H1 (cell line): ENCODE data around the gene PARD3. TPM values are rescaled to one million over a fixed set of nuclear protein-coding genes. Genes with fewer than 3 reads are reported as not detected.

Source experiments
- CTCF ChIA-PET: fragments of 300-600 bp; sonication (Branson Sonifier 250); formaldehyde crosslinking; loops from one replicate; lab custom pipeline; 2021; ENCODE audit not compliant: partially characterized antibody; lab: Charles Lee
- POLR2A ChIA-PET: fragments of 300-600 bp; sonication (Branson Sonifier 250); formaldehyde crosslinking; loops from one replicate; lab custom pipeline; 2021; ENCODE audit warnings: inconsistent platforms; ENCODE audit not compliant: partially characterized antibody; lab: Charles Lee
- DNase-seq, 2 experiments: peaks; one replicate each; pipeline versions ENCODE4 v3.0.0 to v3.0.0-alpha.2; 2010 to 2022; ENCODE audit warnings: low spot score in 2 of 2, low read depth in 1 of 2, mixed read lengths in 1 of 2
- FAIRE-seq: peaks from 2 replicates; lab custom pipeline; 2011; peaks lifted over from hg19 to GRCh38; lab: Jason Lieb, UNC
- H2AFZ ChIP-seq: 2 replicates; pipeline ENCODE4 v1.8.1; 2012; ENCODE audit warnings: low read length, inconsistent platforms
- H2AK5ac ChIP-seq: 2 replicates; pipeline ENCODE4 v1.6.1; 2013; ENCODE audit warnings: low read depth, low read length
- H2BK120ac ChIP-seq: replicated peaks from 2 replicates; pipeline ENCODE3; 2013; ENCODE audit warnings: low read depth, low read length, inconsistent platforms
- H2BK12ac ChIP-seq: 2 replicates; pipeline ENCODE4 v1.6.1; 2013; ENCODE audit warnings: low read depth, low read length
- H2BK15ac ChIP-seq: 2 replicates; pipeline ENCODE4 v1.6.1; 2013; ENCODE audit warnings: low read length
- H2BK20ac ChIP-seq: 2 replicates; pipeline ENCODE4 v1.6.1; 2013; ENCODE audit warnings: low read length
- H2BK5ac ChIP-seq: 2 replicates; pipeline ENCODE4 v1.6.1; 2013; ENCODE audit warnings: low read depth, low read length
- H3K14ac ChIP-seq: 2 replicates; pipeline ENCODE4 v1.6.1; 2013; ENCODE audit warnings: inconsistent platforms; ENCODE audit not compliant: insufficient read length
- H3K18ac ChIP-seq: 2 replicates; pipeline ENCODE4 v1.6.1; 2013; ENCODE audit warnings: low read length; ENCODE audit errors: extremely low read depth
- H3K23ac ChIP-seq: 2 replicates; pipeline ENCODE4 v1.6.1; 2013; ENCODE audit warnings: inconsistent platforms; ENCODE audit not compliant: insufficient read length
- H3K23me2 ChIP-seq: 2 replicates; pipeline ENCODE4 v1.6.1; 2013; ENCODE audit warnings: low read depth, low read length
- H3K27ac ChIP-seq: 2 replicates; pipeline ENCODE4 v1.6.1; 2011; ENCODE audit warnings: low read depth, low read length, inconsistent platforms
- H3K27me3 ChIP-seq, 4 experiments: replicated peaks in 1 of 4; 1 replicate in 1 of 4; 2 replicates in 3 of 4; pipeline versions ENCODE4 v1.6.1 to v1.8.1; 2011 to 2013; ENCODE audit warnings: low read length in 3 of 4, mild to moderate bottlenecking in 3 of 4, inconsistent platforms in 2 of 4, mixed read lengths in 2 of 4, moderate library complexity in 1 of 4; ENCODE audit not compliant: control insufficient read depth in 3 of 4, insufficient read depth in 3 of 4; ENCODE audit errors: extremely low read depth in 1 of 4
- H3K36me3 ChIP-seq, 4 experiments: 2 replicates each; pipeline versions ENCODE4 v1.6.1 to v1.8.1; 2011 to 2013; ENCODE audit warnings: mild to moderate bottlenecking in 4 of 4, low read length in 3 of 4, moderate library complexity in 2 of 4, control low read depth in 1 of 4, inconsistent platforms in 1 of 4; ENCODE audit not compliant: insufficient read depth in 4 of 4, control insufficient read depth in 2 of 4
- H3K4ac ChIP-seq: replicated peaks from 2 replicates; pipeline ENCODE3; 2013; ENCODE audit warnings: low read length, low read depth, mixed read lengths, inconsistent platforms; ENCODE audit not compliant: insufficient read length
- H3K4me1 ChIP-seq, 4 experiments: replicated peaks in 1 of 4; 1 replicate in 1 of 4; 2 replicates in 3 of 4; pipeline versions ENCODE4 v1.6.1 to v1.8.1; 2011 to 2013; ENCODE audit warnings: low read length in 3 of 4, inconsistent platforms in 2 of 4, mixed read lengths in 1 of 4; ENCODE audit not compliant: insufficient read depth in 4 of 4, control insufficient read depth in 3 of 4
- H3K4me2 ChIP-seq, 2 experiments: 2 replicates each; pipeline versions ENCODE4 v1.6.1 to v1.8.1; 2011 to 2013; ENCODE audit warnings: low read depth in 2 of 2, low read length in 2 of 2, control low read depth in 1 of 2, inconsistent platforms in 1 of 2, mild to moderate bottlenecking in 1 of 2; ENCODE audit not compliant: insufficient read depth in 1 of 2
- H3K4me3 ChIP-seq, 4 experiments: fragments of 200-600, 300-600 bp in 1 of 4; sonication (generic), shearing (Covaris generic), sonication (Bioruptor Twin) in 1 of 4; 2 replicates each; pipeline versions ENCODE4 v1.5.1 to v1.8.1; 2011 to 2016; ENCODE audit warnings: low read length in 4 of 4, low read depth in 3 of 4, control low read depth in 2 of 4, inconsistent platforms in 2 of 4, mild to moderate bottlenecking in 2 of 4, mixed read lengths in 1 of 4, moderate library complexity in 1 of 4; ENCODE audit not compliant: insufficient read depth in 2 of 4; ENCODE audit errors: extremely low read depth in 1 of 4
- H3K56ac ChIP-seq: replicated peaks from 2 replicates; pipeline ENCODE3; 2013; ENCODE audit warnings: low read depth, mild to moderate bottlenecking, mixed read lengths, low read length, inconsistent platforms; ENCODE audit not compliant: insufficient read length
- H3K79me1 ChIP-seq: 2 replicates; pipeline ENCODE4 v1.6.1; 2013; ENCODE audit warnings: low read depth, low read length, control low read depth
- H3K79me2 ChIP-seq, 2 experiments: 2 replicates each; pipeline versions ENCODE4 v1.6.1 to v1.8.1; 2012 to 2013; ENCODE audit warnings: low read length in 2 of 2, mild to moderate bottlenecking in 2 of 2, inconsistent platforms in 1 of 2; ENCODE audit not compliant: insufficient read depth in 2 of 2, control insufficient read depth in 1 of 2
- H3K9ac ChIP-seq, 4 experiments: replicated peaks in 1 of 4; 1 replicate in 1 of 4; 2 replicates in 3 of 4; pipeline versions ENCODE4 v1.6.1 to v1.8.1; 2011 to 2013; ENCODE audit warnings: low read depth in 3 of 4, low read length in 3 of 4, control low read depth in 2 of 4, mild to moderate bottlenecking in 2 of 4, moderate library complexity in 2 of 4, inconsistent platforms in 1 of 4; ENCODE audit errors: extremely low read depth in 1 of 4
- H3K9me3 ChIP-seq, 2 experiments: 2 replicates each; pipeline versions ENCODE4 v1.6.1 to v1.8.1; 2012 to 2013; ENCODE audit warnings: mild to moderate bottlenecking in 2 of 2, moderate library complexity in 2 of 2, control low read depth in 1 of 2, inconsistent platforms in 1 of 2, low read depth in 1 of 2, low read length in 1 of 2, mixed read lengths in 1 of 2; ENCODE audit not compliant: insufficient read depth in 2 of 2
- H4K20me1 ChIP-seq, 2 experiments: replicated peaks in 1 of 2; 2 replicates each; pipeline versions ENCODE3 to v1.8.1; 2011 to 2013; ENCODE audit warnings: inconsistent platforms in 2 of 2, low read length in 2 of 2, mild to moderate bottlenecking in 1 of 2; ENCODE audit not compliant: insufficient read depth in 2 of 2, control insufficient read depth in 1 of 2
- H4K5ac ChIP-seq: 2 replicates; pipeline ENCODE4 v1.6.1; 2013; ENCODE audit warnings: low read length, low read depth, mixed read lengths, inconsistent platforms; ENCODE audit not compliant: insufficient read length
- H4K8ac ChIP-seq: 2 replicates; pipeline ENCODE4 v1.8.0; 2013; ENCODE audit warnings: mild to moderate bottlenecking, moderate library complexity, low read length, inconsistent platforms; ENCODE audit not compliant: insufficient read depth; ENCODE audit errors: extremely low read depth
- H4K91ac ChIP-seq: replicated peaks from 2 replicates; pipeline ENCODE3; 2013; ENCODE audit warnings: low read length, mixed read lengths, inconsistent platforms; ENCODE audit not compliant: insufficient read length
- ASH2L ChIP-seq: fragments of 200-600, 300-600 bp; sonication (generic); IDR thresholded peaks from one replicate; pipeline ENCODE4 v1.7.1; 2017; ENCODE audit warnings: low read length
- CEBPB ChIP-seq: IDR thresholded peaks from 2 replicates; pipeline ENCODE4 v1.6.1; 2012; ENCODE audit warnings: low read depth, low read length
- HDAC6 ChIP-seq: IDR thresholded peaks from one replicate; pipeline ENCODE4 v1.7.1; 2012; ENCODE audit warnings: low read depth, mild to moderate bottlenecking, inconsistent platforms, low read length, moderate library complexity
- JUND ChIP-seq: IDR thresholded peaks from 2 replicates; pipeline ENCODE4 v1.6.1; 2011; ENCODE audit warnings: mild to moderate bottlenecking, improper control_type of control experiment, low read length
- KDM5A ChIP-seq: fragments of 200-600 bp; IDR thresholded peaks from 2 replicates; pipeline ENCODE4 v1.7.1; 2012; ENCODE audit warnings: mild to moderate bottlenecking, low read length, inconsistent platforms, mixed read lengths
- NRF1 ChIP-seq: IDR thresholded peaks from 2 replicates; pipeline ENCODE4 v1.6.1; 2011; ENCODE audit warnings: mild to moderate bottlenecking, low read depth, low read length, improper control_type of control experiment
- POLR2A ChIP-seq, 2 experiments: IDR thresholded peaks; 1 replicate in 1 of 2; 2 replicates in 1 of 2; pipeline ENCODE4 v1.6.1; 2011; ENCODE audit warnings: low read depth in 2 of 2, low read length in 2 of 2, mild to moderate bottlenecking in 2 of 2; ENCODE audit errors: control extremely low read depth in 1 of 2
- RBBP5 ChIP-seq: IDR thresholded peaks from 2 replicates; pipeline ENCODE4 v1.7.1; 2012; ENCODE audit warnings: low read depth, mild to moderate bottlenecking, inconsistent platforms, low read length, moderate library complexity, borderline replicate concordance
- RXRA ChIP-seq: IDR thresholded peaks from 2 replicates; pipeline ENCODE4 v1.6.1; 2011; ENCODE audit warnings: low read depth, mild to moderate bottlenecking, low read length, moderate library complexity; ENCODE audit not compliant: insufficient read depth
- SP4 ChIP-seq: IDR thresholded peaks from 2 replicates; pipeline ENCODE4 v1.6.1; 2012; ENCODE audit warnings: low read length, inconsistent platforms
- TBP ChIP-seq: IDR thresholded peaks from 2 replicates; pipeline ENCODE4 v1.6.1; 2011; ENCODE audit warnings: low read depth, low read length, improper control_type of control experiment
- USF2 ChIP-seq: IDR thresholded peaks from 2 replicates; pipeline ENCODE4 v1.6.1; 2011; ENCODE audit warnings: low read length, improper control_type of control experiment
- WGBS, 2 experiments: shearing (Covaris generic) in 1 of 2; methylation state at CpG; one replicate each; pipeline versions ENCODE4 v1.1.6 to v1.1.7; 2013 to 2015; ENCODE audit warnings: low lambda C conversion rate in 2 of 2, mixed read lengths in 2 of 2, inconsistent platforms in 1 of 2, low coverage in 1 of 2, missing lambda C conversion rate in 1 of 2; ENCODE audit not compliant: insufficient replicate concordance in 2 of 2, insufficient coverage in 1 of 2, insufficient read length in 1 of 2; ENCODE audit errors: extremely low coverage in 1 of 2, missing lambda C conversion rate in 1 of 2; 5-methylcytosine and 5-hydroxymethylcytosine counted together
- polyA plus RNA-seq, 7 experiments: library from polyadenylated mRNA; depleted of rRNA in 3 of 7; stranded (reverse) in 5 of 7; unstranded in 2 of 7; fragments of >200 nt in 5 of 7; fragments of 200-250 nt in 2 of 7; gene quantifications; 1 replicate in 5 of 7; 2 replicates in 1 of 7; 4 replicates in 1 of 7; pipeline versions ENCODE4 v1.2.1 to v1.2.3, GENCODE V29; 2011 to 2013; ENCODE audit warnings: missing spikeins in 2 of 7, mixed read lengths in 2 of 7
- total RNA-seq: library from RNA; stranded (reverse); fragmentation: NEBNext Ultra II Directional; extraction: Animal tissue kit (Norgen Biotek cat#: 25700); gene quantifications from 2 replicates; pipeline ENCODE4 v1.2.1, GENCODE V29; 2021
- TF ChIP-seq, protein P1 (sequence below): IDR thresholded peaks from 2 replicates; pipeline ENCODE4 v1.6.1; 2012; ENCODE audit warnings: inconsistent platforms
- TF ChIP-seq, protein P2 (sequence below): IDR thresholded peaks from 2 replicates; pipeline ENCODE4 v1.6.1; 2011; ENCODE audit warnings: low read depth, mild to moderate bottlenecking, low read length; ENCODE audit not compliant: insufficient read depth

Gene PARD3
- total and polyA plus RNA-seq, 2 of the 8 experiments (the other 6 are each of a cell fraction or from before 2014, with no cell fraction given): 19.7 to 49.1 TPM

DNA sequence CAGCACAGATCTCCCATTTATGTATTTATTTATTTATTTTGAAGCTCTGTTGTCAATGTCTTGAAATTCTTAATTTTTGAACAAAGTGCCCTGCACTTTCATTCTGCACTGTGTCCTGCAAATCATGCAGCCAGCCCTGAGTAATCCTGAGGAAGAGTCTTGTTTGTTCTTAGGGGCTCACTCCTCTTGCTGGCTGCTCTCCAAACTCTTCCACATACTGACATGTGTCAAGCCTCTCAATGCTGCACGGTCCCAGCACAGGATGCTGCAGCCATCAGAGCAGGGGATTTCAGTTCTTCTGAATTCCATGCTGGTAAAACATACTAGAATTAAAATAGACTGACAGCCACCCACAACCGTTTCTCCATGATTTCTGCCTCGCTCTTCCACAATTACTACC is 207.2 kb downstream of the PARD3 start:
- no peak overlapping the region for H3K56ac ChIP-seq
- H2BK15ac ChIP-seq: no peak overlapping the region
- ChIA-PET CTCF (interaction anchor here (0.6 to 1.6 kb wide), 3 partner anchors 30 to 344 kb away, joined by 3 to 5 read pairs (median 3); no protein-coding TSS in a partner anchor), POLR2A (no interaction called here)
- H3K4me3 ChIP-seq: no peak overlapping the region
- WGBS, 2 experiments: 82% methylated on average over 3 of the region's 3 CpGs; no CpG with 5 or more reads in 1 of the 2 experiments
- H2BK12ac ChIP-seq: no peak overlapping the region
- H2AFZ ChIP-seq: no peak overlapping the region
- H2BK20ac ChIP-seq: no peak overlapping the region
- TF ChIP-seq KDM5A (no peak), HDAC6 (no peak), NRF1 (no peak), CEBPB (no peak), JUND (no peak), TBP (no peak), RXRA (no peak), USF2 (no peak), SP4 (no peak), POLR2A (IDR thresholded peaks at IDR 0.05; ENCODE audit: control extremely low read depth in 1 of 2, low read depth in 2 of 2, low read length in 2 of 2) (no peak), ASH2L (no peak), RBBP5 (no peak)
- TF ChIP-seq, protein P1, sequence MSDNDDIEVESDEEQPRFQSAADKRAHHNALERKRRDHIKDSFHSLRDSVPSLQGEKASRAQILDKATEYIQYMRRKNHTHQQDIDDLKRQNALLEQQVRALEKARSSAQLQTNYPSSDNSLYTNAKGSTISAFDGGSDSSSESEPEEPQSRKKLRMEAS: no peak
- TF ChIP-seq, protein P2, sequence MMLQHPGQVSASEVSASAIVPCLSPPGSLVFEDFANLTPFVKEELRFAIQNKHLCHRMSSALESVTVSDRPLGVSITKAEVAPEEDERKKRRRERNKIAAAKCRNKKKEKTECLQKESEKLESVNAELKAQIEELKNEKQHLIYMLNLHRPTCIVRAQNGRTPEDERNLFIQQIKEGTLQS: no peak
- H3K4me1 ChIP-seq: no peaks in the 10 kb centered on the region
- no peak overlapping the region for H4K8ac ChIP-seq
- peaks cover 0 to 3% of the 10 kb centered on the region in 2 experiments for H4K20me1 ChIP-seq
- no peak overlapping the region for H3K14ac ChIP-seq
- no peak overlapping the region for H3K4me2 ChIP-seq
- H3K36me3 ChIP-seq: no peaks in the 10 kb centered on the region
- H3K18ac ChIP-seq: no peak overlapping the region
- no peaks in the 10 kb centered on the region for H3K79me1 ChIP-seq
- no peak overlapping the region for H3K9ac ChIP-seq
- H2BK120ac ChIP-seq: no peak overlapping the region
- no peak overlapping the region for H3K27ac ChIP-seq
- no peaks in the 10 kb centered on the region for H3K9me3 ChIP-seq
- no peak overlapping the region for H3K23ac ChIP-seq
- no peak overlapping the region for H4K5ac ChIP-seq
- H3K4ac ChIP-seq: no peak overlapping the region
- no peaks in the 10 kb centered on the region for H3K27me3 ChIP-seq
- FAIRE-seq (no peak), DNase-seq (no peak)
- peak overlapping the region; percentile 84 for H4K91ac ChIP-seq
- no peaks in the 10 kb centered on the region for H3K23me2 ChIP-seq
- peaks cover 0 to 40% of the 10 kb centered on the region in 2 experiments; a peak in 2 of 4 replicates for H3K79me2 ChIP-seq
- no peak overlapping the region for H2BK5ac ChIP-seq
- H2AK5ac ChIP-seq: no peak overlapping the region
